HG02678 (cell line): ENCODE measurements around the gene PPP1R2C.

Experiments
- ATAC-seq: cut with Tn5 transposase; IDR thresholded peaks from one replicate; pipeline ENCODE4 v1.9.1; 2021; ENCODE audit warnings: mild to moderate bottlenecking, moderate library complexity; ENCODE audit not compliant: unreplicated experiment

Gene PPP1R2C

GRCh38 chrX:42751573-42751972 lies 26.4 kb downstream of the PPP1R2C start:
- ATAC-seq = no peak

- no peak for ATAC-seq
These were observed 29.7 kb downstream of the PPP1R2C start for GRCh38 chrX:42748067-42748850.

GRCh38 chrX:42746606-42747005 lies 31.4 kb downstream of the PPP1R2C start:
- ATAC-seq = no peak

- ATAC-seq = no peak
These were observed 37.5 kb downstream of the PPP1R2C start for GRCh38 chrX:42740456-42740855.

GRCh38 chrX:42739741-42740140 lies 38.2 kb downstream of the PPP1R2C start:
- ATAC-seq = no peak

- ATAC-seq = no peak
These were observed 38.7 kb downstream of the PPP1R2C start for GRCh38 chrX:42739258-42739657.

GRCh38 chrX:42738552-42738951 lies 39.4 kb downstream of the PPP1R2C start:
- ATAC-seq = no peak

GRCh38 chrX:42735250-42735649 lies 42.7 kb downstream of the PPP1R2C start:
- ATAC-seq = no peak

GRCh38 chrX:42732506-42732905 lies 45.5 kb downstream of the PPP1R2C start:
- ATAC-seq = no peak
